HCT116 (cell line): Measurements from ENCODE around the gene PDCD10. TPM values are rescaled to one million over a fixed set of nuclear protein-coding genes. Genes with fewer than 3 reads are reported as not detected.

Experiments
- ATAC-seq: fragments of 200-7000 bp; cut with Tn5 transposase; 2 replicates; pipeline ENCODE4 v1.9.1; 2020; ENCODE audit warnings: mild to moderate bottlenecking, moderate library complexity
- BruUV-seq: library from RNA; stranded (reverse); fragments of 400-500 nt; replicated peaks from 2 replicates; lab custom pipeline; 2021; lab: Mats Ljungman, UMichigan
- CTCF ChIA-PET: fragments of 300-600 bp; sonication (Branson Sonifier 250); formaldehyde crosslinking; loops from one replicate; lab custom pipeline; 2021; ENCODE audit warnings: antibody characterized with exemption; lab: Charles Lee
- POLR2A ChIA-PET: fragments of 300-600, 350-600 bp; sonication (Branson Sonifier 250); formaldehyde crosslinking; loops from one replicate; lab custom pipeline; 2021; ENCODE audit warnings: antibody characterized with exemption; lab: Charles Lee
- RAD21 ChIA-PET, 2 experiments: fragments of 300-600 bp; sonication (Branson Sonifier 250); formaldehyde crosslinking; loops; one replicate each; lab custom pipeline; 2023; ENCODE audit warnings: low total read pairs in 2 of 2; ENCODE audit not compliant: uncharacterized antibody in 2 of 2, unreplicated experiment in 2 of 2, low non-redundant PET in 1 of 2; lab: Charles Lee
- DNase-seq: peaks from one replicate; pipeline ENCODE4 v3.0.0-alpha.2; 2010; ENCODE audit warnings: low read depth, low spot score
- H2AFZ ChIP-seq: fragments of 200-600 bp; shearing (Covaris generic), sonication (generic); 2 replicates; pipeline ENCODE4 v1.6.1; 2017; ENCODE audit warnings: low read depth, mixed run types, mixed read lengths, antibody characterized with exemption, low read length; ENCODE audit not compliant: poor library complexity, severe bottlenecking
- H3K27ac ChIP-seq: 2 replicates; pipeline ENCODE4 v1.5.1; 2012; ENCODE audit warnings: low read depth, low read length
- H3K27me3 ChIP-seq: fragments of 200-600 bp; sonication (generic); 2 replicates; pipeline ENCODE4 v1.6.1; 2016; ENCODE audit warnings: mixed run types, low read length, mixed read lengths; ENCODE audit not compliant: insufficient read depth
- H3K36me3 ChIP-seq, 2 experiments: fragments of 200-500 bp in 1 of 2; fragments of 200-600 bp in 1 of 2; sonication (Bioruptor generic) in 1 of 2; sonication (generic) in 1 of 2; 2 replicates each; pipeline versions ENCODE4 v1.5.1 to v1.6.1; 2014 to 2016; ENCODE audit warnings: low read length in 2 of 2, inconsistent platforms in 1 of 2, mixed read lengths in 1 of 2, mixed run types in 1 of 2; ENCODE audit not compliant: insufficient read depth in 2 of 2, control insufficient read depth in 1 of 2
- H3K4me1 ChIP-seq, 2 experiments: fragments of 200-600 bp in 1 of 2; sonication (generic) in 1 of 2; 2 replicates each; pipeline versions ENCODE4 v1.5.1 to v1.6.1; 2012 to 2017; ENCODE audit warnings: low read length in 2 of 2, inconsistent platforms in 1 of 2, mild to moderate bottlenecking in 1 of 2, mixed read lengths in 1 of 2, mixed run types in 1 of 2, moderate library complexity in 1 of 2; ENCODE audit not compliant: insufficient read depth in 2 of 2, control insufficient read depth in 1 of 2
- H3K4me2 ChIP-seq: fragments of 200-600 bp; sonication (generic); 2 replicates; pipeline ENCODE4 v1.6.1; 2017; ENCODE audit warnings: mixed run types, low read length, mixed read lengths
- H3K4me3 ChIP-seq, 2 experiments: fragments of 200-600 bp in 1 of 2; sonication (generic) in 1 of 2; replicated peaks in 1 of 2; 2 replicates each; pipeline ENCODE4 v1.5.1; 2011 to 2016; ENCODE audit warnings: low read length in 2 of 2, control low read depth in 1 of 2, low read depth in 1 of 2, mild to moderate bottlenecking in 1 of 2, mixed read lengths in 1 of 2, mixed run types in 1 of 2
- H3K79me2 ChIP-seq: fragments of 200-600 bp; sonication (generic); 2 replicates; pipeline ENCODE4 v1.6.1; 2017; ENCODE audit warnings: mild to moderate bottlenecking, mixed run types, low read length, moderate library complexity, mixed read lengths; ENCODE audit not compliant: insufficient read depth
- H3K9ac ChIP-seq: fragments of 200-600 bp; sonication (generic); 2 replicates; pipeline ENCODE4 v1.6.1; 2016; ENCODE audit warnings: low read length, mixed read lengths
- H3K9me2 ChIP-seq: fragments of 200-600 bp; sonication (generic), shearing (Covaris generic); 2 replicates; pipeline ENCODE4 v1.6.1; 2017; ENCODE audit warnings: mixed run types, mild to moderate bottlenecking, moderate library complexity; ENCODE audit not compliant: insufficient read depth
- H3K9me3 ChIP-seq, 2 experiments: fragments of 200-500 bp in 1 of 2; fragments of 200-600 bp in 1 of 2; sonication (Bioruptor generic) in 1 of 2; sonication (generic) in 1 of 2; 2 replicates each; pipeline ENCODE4 v1.6.1; 2014 to 2017; ENCODE audit warnings: low read length in 2 of 2, mixed read lengths in 2 of 2, inconsistent platforms in 1 of 2, low read depth in 1 of 2, mild to moderate bottlenecking in 1 of 2, mixed run types in 1 of 2, moderate library complexity in 1 of 2; ENCODE audit not compliant: control insufficient read depth in 1 of 2, insufficient read depth in 1 of 2
- H4K20me1 ChIP-seq: fragments of 200-600 bp; sonication (generic), shearing (Covaris generic); 2 replicates; pipeline ENCODE4 v1.6.1; 2017; ENCODE audit warnings: mixed run types, mild to moderate bottlenecking, moderate library complexity; ENCODE audit not compliant: insufficient read depth
- CEBPB ChIP-seq: IDR thresholded peaks from 2 replicates; pipeline ENCODE4 v1.6.1; 2012; ENCODE audit warnings: low read depth
- EZH2 ChIP-seq: fragments of 200-600 bp; sonication (generic); IDR thresholded peaks from 2 replicates; pipeline ENCODE4 v1.6.1; 2017; ENCODE audit warnings: antibody characterized with exemption, mixed run types
- POLR2A ChIP-seq: IDR thresholded peaks from 2 replicates; pipeline ENCODE4 v1.7.0; 2011; ENCODE audit warnings: borderline replicate concordance; ENCODE audit not compliant: insufficient read depth, insufficient read length; ENCODE audit errors: extremely low read depth
- SRF ChIP-seq: IDR thresholded peaks from 2 replicates; pipeline ENCODE4 v1.6.1; 2012; ENCODE audit warnings: low read depth
- TCF7L2 ChIP-seq: IDR thresholded peaks from 2 replicates; pipeline ENCODE4 v1.7.0; 2011; ENCODE audit warnings: borderline replicate concordance, inconsistent platforms; ENCODE audit not compliant: insufficient read depth, insufficient read length; ENCODE audit errors: extremely low read depth
- ZFX ChIP-seq: fragments of 450-650 bp; IDR thresholded peaks from 2 replicates; pipeline ENCODE4 v1.6.1; 2017
- ZNF274 ChIP-seq: fragments of 200-500 bp; sonication (Bioruptor generic); IDR thresholded peaks from 2 replicates; pipeline ENCODE4 v1.6.1; 2014; ENCODE audit warnings: mild to moderate bottlenecking, low read depth, low read length, inconsistent platforms
- intact Hi-C: fragments of 100-400 bp; cut with micrococcal nuclease; formaldehyde crosslinking; loops from 2 replicates; pipeline ENCODE4 v1.10.0; 2022
- total RNA-seq: library from RNA; stranded (reverse); gene quantifications from one replicate; pipeline ENCODE4 v1.2.1, GENCODE V29; 2021; ENCODE audit not compliant: unreplicated experiment
- TF ChIP-seq, protein P1 (sequence below), 3 experiments: fragments of 200-600 bp in 1 of 3; sonication (generic) in 1 of 3; IDR thresholded peaks in 2 of 3; conservative IDR thresholded peaks in 1 of 3; 2 replicates each; pipeline ENCODE4 v1.5.1; 2012 to 2017; ENCODE audit warnings: low read depth in 2 of 3, low read length in 2 of 3, antibody characterized with exemption in 1 of 3, borderline replicate concordance in 1 of 3, control low read depth in 1 of 3, mild to moderate bottlenecking in 1 of 3, mixed read lengths in 1 of 3, mixed run types in 1 of 3, moderate library complexity in 1 of 3; ENCODE audit not compliant: insufficient read depth in 1 of 3
- TF ChIP-seq, protein P2 (sequence below): IDR thresholded peaks from 2 replicates; pipeline ENCODE4 v1.6.1; 2011; ENCODE audit warnings: mild to moderate bottlenecking, low read length, moderate library complexity; ENCODE audit not compliant: insufficient replicate concordance; ENCODE audit errors: extremely low read depth

The PDCD10 gene
- total RNA-seq, 1 experiment from 2014 or later = 59.0 TPM

DNA sequence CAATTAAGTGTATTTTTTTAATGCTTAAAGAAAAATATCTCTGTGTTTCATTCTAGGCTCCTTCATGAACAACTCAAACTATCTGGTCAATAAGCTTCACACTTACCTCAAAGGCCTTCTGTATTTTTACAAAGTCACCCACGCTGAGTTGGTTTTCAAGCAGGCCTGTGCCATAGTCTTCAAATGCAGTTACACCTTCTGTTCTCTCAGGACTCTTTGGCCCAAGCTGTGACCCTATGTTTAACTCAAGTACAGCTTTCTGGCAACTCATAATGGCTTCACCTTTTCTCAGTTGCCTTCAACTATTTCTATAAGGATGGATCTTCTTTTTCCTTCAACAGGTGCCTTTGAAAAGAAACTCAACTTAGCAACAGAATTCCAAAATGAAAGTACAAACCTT, 81.5 kb downstream of the PDCD10 start:
- no peak overlapping the region for H3K4me2 ChIP-seq
- POLR2A ChIA-PET = no interaction called here

More for the DNA sequence above, 81.5 kb downstream of the PDCD10 start:
- DNase-seq = no peak
- no TSS peak for BruUV-seq
- no peak overlapping the region for H3K9ac ChIP-seq
- no peaks in the 10 kb centered on the region for H3K36me3 ChIP-seq
- intact Hi-C loops = no loop called here
- no peak for ATAC-seq
- no peak overlapping the region for H2AFZ ChIP-seq
- H3K4me3 ChIP-seq = no peak overlapping the region
- H3K9me2 ChIP-seq = no peaks in the 10 kb centered on the region
- no peaks in the 10 kb centered on the region for H4K20me1 ChIP-seq
- RAD21 ChIA-PET = no interaction called here
- H3K27ac ChIP-seq = no peak overlapping the region
- H3K79me2 ChIP-seq = no peaks in the 10 kb centered on the region
- CTCF ChIA-PET = no interaction called here
- TF ChIP-seq EZH2 (no peak), POLR2A (no peak), ZNF274 (no peak), TCF7L2 (no peak), SRF (no peak), CEBPB (no peak), ZFX (no peak)
- TF ChIP-seq, protein P1, sequence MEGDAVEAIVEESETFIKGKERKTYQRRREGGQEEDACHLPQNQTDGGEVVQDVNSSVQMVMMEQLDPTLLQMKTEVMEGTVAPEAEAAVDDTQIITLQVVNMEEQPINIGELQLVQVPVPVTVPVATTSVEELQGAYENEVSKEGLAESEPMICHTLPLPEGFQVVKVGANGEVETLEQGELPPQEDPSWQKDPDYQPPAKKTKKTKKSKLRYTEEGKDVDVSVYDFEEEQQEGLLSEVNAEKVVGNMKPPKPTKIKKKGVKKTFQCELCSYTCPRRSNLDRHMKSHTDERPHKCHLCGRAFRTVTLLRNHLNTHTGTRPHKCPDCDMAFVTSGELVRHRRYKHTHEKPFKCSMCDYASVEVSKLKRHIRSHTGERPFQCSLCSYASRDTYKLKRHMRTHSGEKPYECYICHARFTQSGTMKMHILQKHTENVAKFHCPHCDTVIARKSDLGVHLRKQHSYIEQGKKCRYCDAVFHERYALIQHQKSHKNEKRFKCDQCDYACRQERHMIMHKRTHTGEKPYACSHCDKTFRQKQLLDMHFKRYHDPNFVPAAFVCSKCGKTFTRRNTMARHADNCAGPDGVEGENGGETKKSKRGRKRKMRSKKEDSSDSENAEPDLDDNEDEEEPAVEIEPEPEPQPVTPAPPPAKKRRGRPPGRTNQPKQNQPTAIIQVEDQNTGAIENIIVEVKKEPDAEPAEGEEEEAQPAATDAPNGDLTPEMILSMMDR (IDR thresholded peaks at IDR 0.05 in 2 of 3, conservative IDR thresholded peaks at IDR 0.05 in 1 of 3; ENCODE audit: borderline replicate concordance in 1 of 3, insufficient read depth in 1 of 3, low read depth in 2 of 3, low read length in 2 of 3) = no peak
- TF ChIP-seq, protein P2, sequence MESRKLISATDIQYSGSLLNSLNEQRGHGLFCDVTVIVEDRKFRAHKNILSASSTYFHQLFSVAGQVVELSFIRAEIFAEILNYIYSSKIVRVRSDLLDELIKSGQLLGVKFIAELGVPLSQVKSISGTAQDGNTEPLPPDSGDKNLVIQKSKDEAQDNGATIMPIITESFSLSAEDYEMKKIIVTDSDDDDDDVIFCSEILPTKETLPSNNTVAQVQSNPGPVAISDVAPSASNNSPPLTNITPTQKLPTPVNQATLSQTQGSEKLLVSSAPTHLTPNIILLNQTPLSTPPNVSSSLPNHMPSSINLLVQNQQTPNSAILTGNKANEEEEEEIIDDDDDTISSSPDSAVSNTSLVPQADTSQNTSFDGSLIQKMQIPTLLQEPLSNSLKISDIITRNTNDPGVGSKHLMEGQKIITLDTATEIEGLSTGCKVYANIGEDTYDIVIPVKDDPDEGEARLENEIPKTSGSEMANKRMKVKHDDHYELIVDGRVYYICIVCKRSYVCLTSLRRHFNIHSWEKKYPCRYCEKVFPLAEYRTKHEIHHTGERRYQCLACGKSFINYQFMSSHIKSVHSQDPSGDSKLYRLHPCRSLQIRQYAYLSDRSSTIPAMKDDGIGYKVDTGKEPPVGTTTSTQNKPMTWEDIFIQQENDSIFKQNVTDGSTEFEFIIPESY = no peak
- H3K9me3 ChIP-seq = no peaks in the 10 kb centered on the region
- H3K27me3 ChIP-seq = no peaks in the 10 kb centered on the region
- H3K4me1 ChIP-seq = no peaks in the 10 kb centered on the region
